Measurements from ENCODE around the gene IGLON5.

DNA sequence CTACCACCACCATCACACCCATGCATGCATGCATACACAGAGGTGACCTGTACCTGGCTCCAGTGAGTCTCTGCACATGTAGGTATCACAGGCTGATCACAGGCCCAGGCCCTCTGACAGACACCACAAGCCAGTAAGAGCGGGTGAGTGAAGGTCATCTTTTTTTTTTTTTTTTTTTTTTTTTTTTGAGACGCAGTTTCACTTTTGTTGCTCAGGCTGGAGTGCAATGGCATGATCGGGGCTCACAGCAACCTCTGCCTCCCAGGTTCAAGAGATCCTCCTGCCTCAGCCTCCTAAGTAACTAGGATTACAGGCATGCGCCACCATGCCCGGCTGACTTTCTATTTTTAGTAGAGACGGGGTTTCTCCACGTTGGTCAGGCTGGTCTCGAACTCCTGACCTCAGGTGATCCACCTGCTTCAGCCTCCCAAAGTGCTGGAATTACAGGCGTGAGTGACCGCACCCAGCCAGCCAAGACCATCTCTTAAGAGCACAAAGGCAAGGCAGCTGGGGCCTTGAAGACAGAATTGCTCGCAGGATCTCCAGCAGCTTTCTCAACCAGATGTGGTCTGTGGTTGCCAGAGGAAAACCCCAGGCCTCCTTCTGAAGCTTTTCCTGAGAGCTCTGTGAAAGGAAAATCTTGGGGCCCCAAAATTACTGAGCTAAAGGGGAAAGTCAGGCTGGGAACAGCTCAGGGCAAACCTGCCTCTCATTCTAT lies 64.2 kb downstream of the IGLON5 start:
- no peak for TF ChIP-seq EP300 (IDR thresholded peaks at IDR 0.05)
- TF ChIP-seq CTCF (IDR thresholded peaks at IDR 0.05): no peak
- no peak for TF ChIP-seq POLR2AphosphoS5 (IDR thresholded peaks at IDR 0.05)
- TF ChIP-seq POLR2A (IDR thresholded peaks at IDR 0.05): no peak
